Measurements from ENCODE around the gene GABRA5.
"Not testable (repeated sequence)": the region's sequence is repeated elsewhere in the genome, so short reads cannot be mapped to it uniquely, and the experiment has no call there.

DNA sequence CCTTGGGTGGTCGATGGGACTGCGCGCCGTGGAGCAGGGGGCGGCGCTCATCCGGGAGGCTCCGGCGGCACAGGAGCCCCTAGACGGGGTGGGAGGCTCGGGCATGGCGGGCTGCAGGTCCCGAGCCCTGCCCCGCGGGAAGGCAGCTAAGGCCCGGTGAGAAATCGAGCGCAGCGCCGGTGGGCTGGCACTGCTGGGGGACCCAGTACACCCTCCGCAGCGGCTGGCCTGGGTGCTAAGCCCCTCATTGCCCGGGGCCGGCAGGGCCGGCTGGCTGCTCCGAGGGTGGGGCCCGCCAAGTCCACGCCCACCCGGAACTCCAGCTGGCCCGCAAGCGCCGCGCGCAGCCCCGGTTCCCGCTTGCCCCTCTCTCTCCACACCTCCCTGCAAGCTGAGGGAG, 35.7 kb upstream of the GABRA5 start:
- TF ChIP-seq, protein P1, sequence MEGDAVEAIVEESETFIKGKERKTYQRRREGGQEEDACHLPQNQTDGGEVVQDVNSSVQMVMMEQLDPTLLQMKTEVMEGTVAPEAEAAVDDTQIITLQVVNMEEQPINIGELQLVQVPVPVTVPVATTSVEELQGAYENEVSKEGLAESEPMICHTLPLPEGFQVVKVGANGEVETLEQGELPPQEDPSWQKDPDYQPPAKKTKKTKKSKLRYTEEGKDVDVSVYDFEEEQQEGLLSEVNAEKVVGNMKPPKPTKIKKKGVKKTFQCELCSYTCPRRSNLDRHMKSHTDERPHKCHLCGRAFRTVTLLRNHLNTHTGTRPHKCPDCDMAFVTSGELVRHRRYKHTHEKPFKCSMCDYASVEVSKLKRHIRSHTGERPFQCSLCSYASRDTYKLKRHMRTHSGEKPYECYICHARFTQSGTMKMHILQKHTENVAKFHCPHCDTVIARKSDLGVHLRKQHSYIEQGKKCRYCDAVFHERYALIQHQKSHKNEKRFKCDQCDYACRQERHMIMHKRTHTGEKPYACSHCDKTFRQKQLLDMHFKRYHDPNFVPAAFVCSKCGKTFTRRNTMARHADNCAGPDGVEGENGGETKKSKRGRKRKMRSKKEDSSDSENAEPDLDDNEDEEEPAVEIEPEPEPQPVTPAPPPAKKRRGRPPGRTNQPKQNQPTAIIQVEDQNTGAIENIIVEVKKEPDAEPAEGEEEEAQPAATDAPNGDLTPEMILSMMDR (IDR thresholded peaks at IDR 0.05; ENCODE audit: poor library complexity) = not testable (repeated sequence)
- not testable (repeated sequence) for TF ChIP-seq EZH2 (IDR thresholded peaks at IDR 0.05; ENCODE audit: borderline replicate concordance); EZH2phosphoT487 (IDR thresholded peaks at IDR 0.05; ENCODE audit: low read depth, severe bottlenecking, unreplicated experiment)

Measured in hepatocyte (in vitro differentiated cells).